PC-9 (cell line): ENCODE data around the gene IMPA2. TPM values are rescaled to one million over a fixed set of nuclear protein-coding genes. Genes with fewer than 3 reads are reported as not detected.
A peak's percentile ranks its signal among the peaks of the same experiment; 100 is the strongest.

ENCODE experiments used
- BruUV-seq: library from RNA; stranded (reverse); fragments of 400-500 nt; replicated peaks from 2 replicates; lab custom pipeline; 2021; lab: Mats Ljungman, UMichigan
- CTCF ChIA-PET: fragments of 300-600 bp; sonication (Branson Sonifier 250); formaldehyde crosslinking; loops from one replicate; lab custom pipeline; 2022; ENCODE audit warnings: antibody characterized with exemption; lab: Charles Lee
- POLR2A ChIA-PET: fragments of 300-600 bp; sonication (Branson Sonifier 250); formaldehyde crosslinking; loops from one replicate; lab custom pipeline; 2022; ENCODE audit warnings: antibody characterized with exemption; ENCODE audit not compliant: unreplicated experiment; lab: Charles Lee
- DNase-seq, 2 experiments: peaks; one replicate each; pipeline versions ENCODE4 v3.0.0 to v3.0.0-alpha.2; 2015 to 2022; ENCODE audit warnings: mixed read lengths in 1 of 2
- H2AFZ ChIP-seq: fragments of 200-600 bp; sonication (generic); 2 replicates; pipeline ENCODE4 v1.8.1; 2017; ENCODE audit warnings: antibody characterized with exemption
- H3F3A ChIP-seq: fragments of 200-600 bp; sonication (generic); 2 replicates; pipeline ENCODE4 v1.8.1; 2017; ENCODE audit warnings: antibody characterized with exemption, mild to moderate bottlenecking, low read depth; ENCODE audit not compliant: insufficient read depth
- H3K27ac ChIP-seq: fragments of 200-600 bp; sonication (generic); 2 replicates; pipeline ENCODE4 v1.6.1; 2016; ENCODE audit warnings: mixed run types
- H3K27me3 ChIP-seq: fragments of 200-600 bp; sonication (generic); 2 replicates; pipeline ENCODE4 v1.6.1; 2016; ENCODE audit warnings: low read depth, mixed run types; ENCODE audit not compliant: insufficient read depth
- H3K36me3 ChIP-seq: fragments of 200-600 bp; sonication (generic); 2 replicates; pipeline ENCODE4 v1.6.1; 2016; ENCODE audit warnings: low read depth, mixed run types
- H3K4me1 ChIP-seq: fragments of 200-600 bp; sonication (generic); replicated peaks from 2 replicates; pipeline ENCODE4 v1.6.1; 2016; ENCODE audit warnings: mixed run types; ENCODE audit not compliant: insufficient read depth
- H3K4me2 ChIP-seq: fragments of 200-600 bp; sonication (generic); 2 replicates; pipeline ENCODE4 v1.6.1; 2017; ENCODE audit warnings: mixed run types
- H3K4me3 ChIP-seq: fragments of 200-600 bp; sonication (generic); 2 replicates; pipeline ENCODE4 v1.6.1; 2016; ENCODE audit warnings: mixed run types
- H3K79me2 ChIP-seq: fragments of 200-600 bp; sonication (generic); 2 replicates; pipeline ENCODE4 v1.6.1; 2017; ENCODE audit warnings: low read depth, mixed run types
- H3K9me2 ChIP-seq: fragments of 200-600 bp; sonication (generic); 2 replicates; pipeline ENCODE4 v1.8.1; 2017; ENCODE audit warnings: mild to moderate bottlenecking; ENCODE audit not compliant: insufficient read depth
- H3K9me3 ChIP-seq: fragments of 200-600 bp; sonication (generic); 2 replicates; pipeline ENCODE4 v1.8.1; 2016; ENCODE audit warnings: low read depth; ENCODE audit not compliant: insufficient read depth
- H4K20me1 ChIP-seq: fragments of 200-600 bp; sonication (generic); 2 replicates; pipeline ENCODE4 v1.8.1; 2017; ENCODE audit not compliant: insufficient read depth
- EZH2 ChIP-seq: fragments of 200-600 bp; sonication (generic); IDR thresholded peaks from 2 replicates; pipeline ENCODE4 v1.8.0; 2017; ENCODE audit warnings: antibody characterized with exemption, low read depth
- intact Hi-C: fragments of 100-400 bp; cut with micrococcal nuclease; formaldehyde crosslinking; loops from one replicate; pipeline ENCODE4 v1.10.0; 2022; ENCODE audit not compliant: unreplicated experiment
- total RNA-seq: library from RNA; stranded (reverse); gene quantifications from 2 replicates; pipeline ENCODE4 v1.2.3, GENCODE V29; 2021
- TF ChIP-seq, protein P1 (sequence below): fragments of 200-600 bp; sonication (generic); conservative IDR thresholded peaks from 2 replicates; pipeline ENCODE4 v1.6.1; 2017; ENCODE audit warnings: mixed run types, antibody characterized with exemption, mild to moderate bottlenecking, moderate library complexity

IMPA2 gene
- total RNA-seq, 1 experiment from 2014 or later = 91.4 TPM

DNA sequence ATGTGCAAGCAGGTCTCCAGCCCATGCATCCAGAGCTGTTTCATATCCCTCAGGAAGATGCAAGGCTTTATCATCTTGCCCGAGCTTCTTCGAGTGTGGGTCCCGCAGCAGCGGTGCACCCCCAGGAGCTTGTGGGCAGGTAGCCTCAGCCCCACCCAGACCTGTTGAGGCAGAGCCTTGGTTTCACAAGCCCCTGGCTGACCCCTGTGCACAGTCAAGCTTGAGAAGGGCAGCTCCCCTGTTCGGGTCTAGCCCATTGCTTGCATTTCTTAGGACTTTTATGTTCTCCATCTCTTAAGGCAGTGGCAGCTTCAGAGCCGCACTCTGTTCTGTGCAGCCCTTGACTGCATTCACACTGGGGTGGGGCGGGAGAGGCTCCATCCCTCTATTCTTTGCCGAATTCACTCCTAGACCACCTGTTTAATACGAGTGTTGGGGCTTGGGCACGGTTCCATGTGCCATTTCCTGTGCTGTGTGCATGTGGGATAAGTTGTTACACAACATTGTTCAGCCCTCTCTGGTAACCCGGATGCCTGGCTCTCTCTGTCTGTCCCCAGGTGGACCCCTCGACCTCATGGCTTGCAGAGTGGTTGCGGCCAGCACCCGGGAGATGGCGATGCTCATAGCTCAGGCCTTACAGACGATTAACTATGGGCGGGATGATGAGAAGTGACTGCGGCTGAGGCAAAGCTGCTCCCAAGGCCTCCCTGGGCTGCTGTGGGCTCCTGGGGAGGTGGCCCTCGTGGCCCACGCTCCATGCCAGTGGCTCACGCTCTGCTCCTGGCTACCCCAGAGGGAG is 48.7 kb downstream of the IMPA2 start:
- TF ChIP-seq, protein P1, sequence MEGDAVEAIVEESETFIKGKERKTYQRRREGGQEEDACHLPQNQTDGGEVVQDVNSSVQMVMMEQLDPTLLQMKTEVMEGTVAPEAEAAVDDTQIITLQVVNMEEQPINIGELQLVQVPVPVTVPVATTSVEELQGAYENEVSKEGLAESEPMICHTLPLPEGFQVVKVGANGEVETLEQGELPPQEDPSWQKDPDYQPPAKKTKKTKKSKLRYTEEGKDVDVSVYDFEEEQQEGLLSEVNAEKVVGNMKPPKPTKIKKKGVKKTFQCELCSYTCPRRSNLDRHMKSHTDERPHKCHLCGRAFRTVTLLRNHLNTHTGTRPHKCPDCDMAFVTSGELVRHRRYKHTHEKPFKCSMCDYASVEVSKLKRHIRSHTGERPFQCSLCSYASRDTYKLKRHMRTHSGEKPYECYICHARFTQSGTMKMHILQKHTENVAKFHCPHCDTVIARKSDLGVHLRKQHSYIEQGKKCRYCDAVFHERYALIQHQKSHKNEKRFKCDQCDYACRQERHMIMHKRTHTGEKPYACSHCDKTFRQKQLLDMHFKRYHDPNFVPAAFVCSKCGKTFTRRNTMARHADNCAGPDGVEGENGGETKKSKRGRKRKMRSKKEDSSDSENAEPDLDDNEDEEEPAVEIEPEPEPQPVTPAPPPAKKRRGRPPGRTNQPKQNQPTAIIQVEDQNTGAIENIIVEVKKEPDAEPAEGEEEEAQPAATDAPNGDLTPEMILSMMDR = no peak
- no peak for TF ChIP-seq EZH2
- POLR2A ChIA-PET = no interaction called here
- H3K27me3 ChIP-seq = no peaks in the 10 kb centered on the region
- no peaks in the 10 kb centered on the region for H3F3A ChIP-seq
- CTCF ChIA-PET = no interaction called here
- H3K9me2 ChIP-seq = no peaks in the 10 kb centered on the region
- H3K4me1 ChIP-seq = no peaks in the 10 kb centered on the region
- H3K27ac ChIP-seq = no peak overlapping the region
- no peaks in the 10 kb centered on the region for H4K20me1 ChIP-seq
- no peaks in the 10 kb centered on the region for H3K9me3 ChIP-seq
- no peak for DNase-seq
- no peak overlapping the region for H3K4me3 ChIP-seq
- no peak overlapping the region for H2AFZ ChIP-seq
- no peaks in the 10 kb centered on the region for H3K79me2 ChIP-seq
- intact Hi-C loops = loop anchor here (10.0 kb wide), 1 partner anchor 715 kb away; no protein-coding TSS in a partner anchor
- H3K36me3 ChIP-seq = no peaks in the 10 kb centered on the region
- no TSS peak for BruUV-seq
- H3K4me2 ChIP-seq = no peak overlapping the region

DNA sequence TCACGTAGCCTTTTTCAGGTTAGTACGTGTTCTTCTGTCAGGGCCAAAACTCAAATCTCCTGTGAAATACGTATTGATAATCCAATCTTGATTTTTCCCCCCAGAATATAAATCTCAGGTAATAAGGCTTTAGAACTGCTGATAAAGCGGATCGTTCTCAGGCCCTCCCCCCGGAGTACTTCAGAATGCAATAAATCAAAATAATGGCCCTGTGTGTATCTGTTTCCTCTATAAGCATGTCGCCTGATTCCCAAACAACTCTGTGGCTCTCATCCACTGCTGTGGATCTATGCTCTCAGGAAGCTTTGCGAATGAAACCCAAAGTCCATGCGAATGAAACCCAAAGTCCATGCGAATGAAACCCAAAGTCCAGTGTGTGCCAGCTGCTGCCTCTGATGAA is 49.4 kb downstream of the IMPA2 start:
- H2AFZ ChIP-seq = no peak overlapping the region
- H3K36me3 ChIP-seq = no peaks in the 10 kb centered on the region
- H3K27me3 ChIP-seq = no peaks in the 10 kb centered on the region
- H3K4me1 ChIP-seq = no peaks in the 10 kb centered on the region
- ChIA-PET CTCF (no interaction called here), POLR2A (no interaction called here)
- no peak overlapping the region for H3K4me3 ChIP-seq
- no peak overlapping the region for H3K4me2 ChIP-seq
- H4K20me1 ChIP-seq = no peaks in the 10 kb centered on the region
- no peaks in the 10 kb centered on the region for H3K79me2 ChIP-seq
- intact Hi-C loops = loop anchor here (10.0 kb wide), 1 partner anchor 716 kb away; no protein-coding TSS in a partner anchor
- DNase-seq = no peak
- no peaks in the 10 kb centered on the region for H3F3A ChIP-seq
- H3K9me2 ChIP-seq = no peaks in the 10 kb centered on the region
- BruUV-seq = TSS peak; percentile 24
- no peak for TF ChIP-seq EZH2
- TF ChIP-seq, protein P1 = no peak
- no peaks in the 10 kb centered on the region for H3K9me3 ChIP-seq
- no peak overlapping the region for H3K27ac ChIP-seq

DNA sequence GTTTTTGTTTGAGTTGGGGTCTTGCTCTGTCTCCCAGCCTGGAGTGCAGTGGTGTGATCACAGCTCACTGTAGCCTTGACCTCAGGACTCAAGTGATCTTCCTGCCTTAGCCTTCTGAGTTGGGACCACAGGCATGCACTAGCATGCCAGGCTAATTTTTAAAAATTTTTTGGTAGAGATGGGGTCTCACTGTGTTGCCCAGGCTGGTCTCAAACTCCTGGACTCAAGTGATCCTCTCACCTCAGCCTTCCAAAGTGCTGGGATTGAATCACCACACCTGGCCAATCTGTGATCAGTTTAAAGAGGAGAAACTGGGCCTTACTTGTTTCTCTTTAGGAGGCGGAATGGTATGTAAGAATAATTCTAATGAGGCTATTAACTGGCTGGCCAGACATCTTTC is 49.9 kb downstream of the IMPA2 start:
- no peaks in the 10 kb centered on the region for H3K9me3 ChIP-seq
- H3K4me2 ChIP-seq = no peak overlapping the region
- no peak overlapping the region for H3K4me3 ChIP-seq
- no peak for DNase-seq
- intact Hi-C loops = loop anchor here (10.0 kb wide), 1 partner anchor 716 kb away; no protein-coding TSS in a partner anchor
- no peak for TF ChIP-seq EZH2
- TF ChIP-seq, protein P1 = no peak
- H3K27me3 ChIP-seq = no peaks in the 10 kb centered on the region
- no peaks in the 10 kb centered on the region for H3K79me2 ChIP-seq
- H2AFZ ChIP-seq = no peak overlapping the region
- H3F3A ChIP-seq = no peaks in the 10 kb centered on the region
- H3K27ac ChIP-seq = no peak overlapping the region
- no TSS peak for BruUV-seq
- H3K9me2 ChIP-seq = no peaks in the 10 kb centered on the region
- no peaks in the 10 kb centered on the region for H4K20me1 ChIP-seq
- H3K36me3 ChIP-seq = no peaks in the 10 kb centered on the region
- ChIA-PET POLR2A (no interaction called here), CTCF (no interaction called here)
- H3K4me1 ChIP-seq = no peaks in the 10 kb centered on the region
